DMS 273 (cell line): Measurements from ENCODE around the gene PRC1.
"Not testable (repeated sequence)": the region's sequence is repeated elsewhere in the genome, so short reads cannot be mapped to it uniquely, and the experiment has no call there.

Experiments
- DNase-seq: peaks from one replicate; lab custom pipeline; 2025; ENCODE audit not compliant: unreplicated experiment; lab: John Stamatoyannopoulos, UW

PRC1 gene

GRCh38 chr15:90994417-90995311 lies at the start of gene PRC1:
PRC1 (minus strand) TSS chr15:90994535; CDS start chr15:90994417, 118 bp downstream.
- peak; percentile 98 for DNase-seq

- DNase-seq, result no peak
Measured at GRCh38 chr15:91043202-91043874, 49.0 kb upstream of the PRC1 start.

- no peak for DNase-seq
Measured at GRCh38 chr15:91040856-91041255, 46.5 kb upstream of the PRC1 start.

GRCh38 chr15:91039996-91040395 lies 45.7 kb upstream of the PRC1 start:
- no peak for DNase-seq

GRCh38 chr15:91032919-91033803 lies 38.8 kb upstream of the PRC1 start:
- DNase-seq, result peak; percentile 62

- no peak for DNase-seq
Measured at GRCh38 chr15:91031796-91032195, 37.5 kb upstream of the PRC1 start.

GRCh38 chr15:91027677-91028076 lies 33.3 kb upstream of the PRC1 start:
- DNase-seq, result no peak

- no peak for DNase-seq
Measured at GRCh38 chr15:91023720-91024119, 29.4 kb upstream of the PRC1 start.

GRCh38 chr15:91022832-91023129 lies 28.4 kb upstream of the PRC1 start:
- DNase-seq, result no peak

- peak; percentile 90 for DNase-seq
Measured at GRCh38 chr15:91022075-91022831, 27.9 kb upstream of the PRC1 start, which contains the start of gene VPS33B. VPS33B (minus strand) TSS chr15:91022594; CDS start chr15:91022249, 345 bp downstream.

- peak; percentile 57 for DNase-seq
Measured at GRCh38 chr15:91021516-91022074, 27.3 kb upstream of the PRC1 start.

GRCh38 chr15:91018158-91018557 lies 23.8 kb upstream of the PRC1 start:
- DNase-seq, result no peak

GRCh38 chr15:91017716-91018115 lies 23.4 kb upstream of the PRC1 start:
- DNase-seq, result no peak

- not testable (repeated sequence) for DNase-seq
Measured at GRCh38 chr15:91013701-91014100, 19.4 kb upstream of the PRC1 start.

GRCh38 chr15:91007266-91007665 lies 12.9 kb upstream of the PRC1 start:
- DNase-seq, result no peak

- no peak for DNase-seq
Measured at GRCh38 chr15:91001209-91001608, 6.9 kb upstream of the PRC1 start.

- no peak for DNase-seq
Measured at GRCh38 chr15:90998737-90999136, 4.4 kb upstream of the PRC1 start.

- DNase-seq, result peak; percentile 54
Measured at GRCh38 chr15:90994059-90994416, 297 bp downstream of the PRC1 start.

- DNase-seq, result no peak
Measured at GRCh38 chr15:90991587-90992285, 2.6 kb downstream of the PRC1 start.

- DNase-seq, result no peak
Measured at GRCh38 chr15:90990446-90990845, 3.9 kb downstream of the PRC1 start.
